ENCODE results near the gene TEX50.
"Not testable (repeated sequence)": the region's sequence is repeated elsewhere in the genome, so short reads cannot be mapped to it uniquely, and the experiment has no call there.

Gene TEX50

GRCh38 chr1:173638043-173639021 lies 3.2 kb downstream of the TEX50 start:
- DNase-seq (ENCODE audit: low read depth in 1 of 2, low spot score in 1 of 2) = no peak
- TF ChIP-seq JUND (IDR thresholded peaks at IDR 0.05; ENCODE audit: low read depth) = no peak
- in situ Hi-C loops (cut with HindIII; ENCODE audit: low pct_unique_long_range_greater_than_20kb, low sequenced_read_pairs) = no loop called here

DNA sequence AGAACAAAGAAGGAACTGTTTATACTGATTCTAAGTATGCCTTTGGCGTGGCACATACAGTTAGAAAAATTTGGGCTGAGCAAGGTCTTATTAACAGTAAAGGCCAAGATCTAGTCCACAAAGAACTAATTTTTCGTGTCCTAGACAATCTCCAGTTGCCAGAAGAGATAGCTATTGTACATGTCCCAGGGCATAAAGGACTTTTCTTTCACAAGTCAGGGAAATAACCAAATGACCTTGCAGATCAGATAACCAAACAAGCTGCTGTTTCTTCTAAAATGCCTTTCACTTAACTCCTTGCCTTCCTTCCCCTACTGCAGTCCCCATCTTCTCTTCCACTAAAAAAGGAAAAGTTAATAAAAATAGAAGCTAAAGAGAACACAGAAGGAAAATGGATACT lies 4.0 kb downstream of the TEX50 start:
- in situ Hi-C loops (cut with HindIII; ENCODE audit: low pct_unique_long_range_greater_than_20kb, low sequenced_read_pairs) = no loop called here
- TF ChIP-seq JUND (IDR thresholded peaks at IDR 0.05; ENCODE audit: low read depth) = no peak
- DNase-seq (ENCODE audit: low read depth in 1 of 2, low spot score in 1 of 2) = no peak

- in situ Hi-C loops (cut with HindIII; ENCODE audit: low pct_unique_long_range_greater_than_20kb, low sequenced_read_pairs); DNase-seq (ENCODE audit: low read depth in 1 of 2, low spot score in 1 of 2): not testable (repeated sequence)
Measured at GRCh38 chr1:173642450-173643139, 7.5 kb downstream of the TEX50 start.

DNA sequence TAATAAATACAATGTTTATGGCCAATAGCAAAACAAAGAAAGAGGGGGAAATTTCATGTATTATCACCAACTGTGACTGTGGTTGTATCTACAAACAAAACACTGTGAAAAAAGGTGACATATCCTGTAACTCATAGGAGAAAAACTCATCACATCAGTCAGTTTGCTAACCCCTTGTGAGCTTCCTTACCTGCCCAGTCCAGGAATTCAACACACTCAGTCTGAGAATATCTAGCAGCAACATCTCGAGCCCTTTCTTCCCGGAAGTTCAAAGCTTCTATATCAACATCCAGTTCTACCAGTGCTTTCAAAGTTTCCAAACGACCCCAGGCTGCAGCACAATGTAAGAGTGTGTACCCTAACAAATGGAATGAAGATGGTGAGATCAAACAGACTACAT lies 11.5 kb downstream of the TEX50 start:
- no peak for DNase-seq (ENCODE audit: low read depth in 1 of 2, low spot score in 1 of 2)
- in situ Hi-C loops (cut with HindIII; ENCODE audit: low pct_unique_long_range_greater_than_20kb, low sequenced_read_pairs) = no loop called here
- TF ChIP-seq JUND (IDR thresholded peaks at IDR 0.05; ENCODE audit: low read depth) = no peak

- no peak for TF ChIP-seq JUND (IDR thresholded peaks at IDR 0.05; ENCODE audit: low read depth)
- in situ Hi-C loops (cut with HindIII; ENCODE audit: low pct_unique_long_range_greater_than_20kb, low sequenced_read_pairs) = no loop called here
Measured at GRCh38 chr1:173648880-173649605, 13.9 kb downstream of the TEX50 start.

GRCh38 chr1:173660306-173660705 lies 25.2 kb downstream of the TEX50 start:
- no peak for DNase-seq (ENCODE audit: low read depth in 1 of 2, low spot score in 1 of 2)
- in situ Hi-C loops (cut with HindIII; ENCODE audit: low pct_unique_long_range_greater_than_20kb, low sequenced_read_pairs) = no loop called here
- no peak for TF ChIP-seq JUND (IDR thresholded peaks at IDR 0.05; ENCODE audit: low read depth)

More at GRCh38 chr1:173648880-173649605, 13.9 kb downstream of the TEX50 start:
- no peak for DNase-seq (ENCODE audit: low read depth in 1 of 2, low spot score in 1 of 2)

GRCh38 chr1:173661271-173661670 lies 26.1 kb downstream of the TEX50 start:
- no peak for DNase-seq (ENCODE audit: low read depth in 1 of 2, low spot score in 1 of 2)
- no peak for TF ChIP-seq JUND (IDR thresholded peaks at IDR 0.05; ENCODE audit: low read depth)
- in situ Hi-C loops (cut with HindIII; ENCODE audit: low pct_unique_long_range_greater_than_20kb, low sequenced_read_pairs) = no loop called here

DNA sequence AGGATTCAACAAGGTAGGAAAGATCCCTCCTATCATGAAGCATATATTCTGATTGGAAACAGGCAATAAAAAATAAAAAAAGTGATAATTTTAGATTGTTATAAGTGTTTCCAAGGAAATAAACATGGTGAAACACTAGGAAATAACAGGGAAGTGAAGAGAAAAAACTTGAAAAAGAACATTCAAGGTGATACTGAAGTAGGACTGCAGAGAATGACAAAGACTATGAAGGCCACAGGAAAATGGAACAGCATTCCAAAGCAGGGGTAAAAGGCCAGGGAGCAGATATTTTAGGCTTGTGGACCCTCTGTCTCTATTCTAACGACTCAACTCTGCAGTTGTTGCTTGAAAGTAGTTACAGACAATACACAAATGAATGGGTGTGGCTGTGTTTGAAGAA lies 26.6 kb downstream of the TEX50 start:
- in situ Hi-C loops (cut with HindIII; ENCODE audit: low pct_unique_long_range_greater_than_20kb, low sequenced_read_pairs) = no loop called here
- DNase-seq (ENCODE audit: low read depth in 1 of 2, low spot score in 1 of 2) = no peak
- TF ChIP-seq JUND (IDR thresholded peaks at IDR 0.05; ENCODE audit: low read depth) = no peak

DNA sequence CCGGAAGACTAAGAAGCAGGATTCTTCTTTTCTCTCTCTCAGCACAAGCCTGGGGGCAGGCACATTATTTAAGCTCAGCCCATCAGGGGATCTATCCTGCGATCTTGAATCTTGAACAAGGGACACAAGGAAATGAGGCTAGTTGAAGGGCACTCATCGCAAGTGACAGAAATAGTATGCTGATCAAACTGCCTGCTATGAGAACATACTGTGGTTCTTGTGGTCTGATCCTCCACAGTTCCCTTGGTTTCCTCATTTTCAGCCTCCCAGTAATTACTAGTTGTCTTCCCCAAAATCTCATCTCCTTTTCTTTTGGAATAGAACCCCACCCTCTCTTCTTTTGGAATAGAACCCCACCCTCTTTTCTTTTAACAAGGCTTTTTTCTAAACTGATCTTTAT lies 28.0 kb downstream of the TEX50 start:
- TF ChIP-seq JUND (IDR thresholded peaks at IDR 0.05; ENCODE audit: low read depth) = no peak
- DNase-seq (ENCODE audit: low read depth in 1 of 2, low spot score in 1 of 2) = no peak
- in situ Hi-C loops (cut with HindIII; ENCODE audit: low pct_unique_long_range_greater_than_20kb, low sequenced_read_pairs) = no loop called here

DNA sequence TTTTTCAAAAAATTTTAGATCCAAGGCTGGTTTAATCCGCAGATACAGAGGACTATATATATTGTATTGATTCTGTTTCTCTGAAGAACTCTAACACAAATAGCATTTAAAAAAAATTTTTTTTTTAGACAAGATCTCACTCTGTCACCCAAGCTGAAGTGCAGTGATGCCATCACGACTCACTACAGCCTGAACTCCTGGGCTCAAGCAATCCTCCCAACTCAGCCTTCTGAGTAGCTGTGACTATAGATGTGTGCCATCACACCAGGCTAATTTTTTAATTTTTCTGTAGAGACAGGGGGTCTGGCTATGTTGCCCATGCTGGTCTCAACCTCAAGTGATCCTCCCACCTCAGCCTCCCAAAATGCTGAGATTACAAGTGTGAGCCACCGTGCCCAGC lies 31.5 kb downstream of the TEX50 start:
- in situ Hi-C loops (cut with HindIII; ENCODE audit: low pct_unique_long_range_greater_than_20kb, low sequenced_read_pairs) = no loop called here
- no peak for TF ChIP-seq JUND (IDR thresholded peaks at IDR 0.05; ENCODE audit: low read depth)
- DNase-seq (ENCODE audit: low read depth in 1 of 2, low spot score in 1 of 2) = no peak

DNA sequence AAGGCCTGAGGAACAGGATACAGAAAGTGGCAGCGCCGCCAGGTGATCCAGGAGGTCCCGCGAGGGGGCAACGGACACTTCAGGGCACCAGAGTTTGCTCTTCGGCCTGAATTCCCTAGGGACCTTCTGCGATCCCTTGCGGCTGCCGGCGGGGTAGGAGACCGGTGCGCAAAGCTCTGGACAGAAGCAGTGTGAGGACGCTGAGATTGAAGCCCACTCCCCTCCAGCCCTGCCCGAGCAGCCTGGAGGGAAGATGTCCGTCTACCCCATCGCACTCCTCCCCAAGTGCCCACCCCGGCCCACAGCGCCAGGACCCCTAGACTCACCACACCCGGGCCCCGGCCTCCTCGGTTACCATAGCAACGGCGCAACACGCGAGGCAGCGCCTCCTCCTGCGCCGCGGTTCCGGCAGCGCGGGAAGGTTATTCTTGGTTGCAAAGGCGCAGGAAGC lies 34.4 kb downstream of the TEX50 start, which contains the start of gene ANKRD45:
TSS of gene ANKRD45 (minus strand) at position 361 of the 451 bp plus-strand sequence. CDS start 10,433 bp downstream, outside the sequence.
- in situ Hi-C loops (cut with HindIII; ENCODE audit: low pct_unique_long_range_greater_than_20kb, low sequenced_read_pairs) = no loop called here
- no peak for DNase-seq (ENCODE audit: low read depth in 1 of 2, low spot score in 1 of 2)

DNA sequence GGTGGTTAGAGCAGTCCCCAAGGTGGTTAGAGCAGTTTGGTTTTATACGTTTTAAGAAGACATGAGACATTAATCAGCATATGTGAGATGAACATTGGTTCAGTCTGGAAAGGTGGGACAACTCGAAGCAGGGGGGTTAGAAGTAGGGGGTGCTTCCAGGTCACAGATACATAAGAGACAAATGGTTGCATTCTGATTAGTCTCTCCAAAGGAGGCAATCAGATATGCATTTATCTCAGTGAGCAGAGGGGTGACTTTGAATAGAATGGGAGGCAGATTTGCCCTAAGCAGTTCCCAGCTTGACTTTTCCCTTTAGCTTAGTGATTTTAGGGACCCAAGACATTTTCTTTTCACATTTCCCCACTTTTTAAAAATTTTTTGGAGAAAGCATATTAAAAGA lies 39.4 kb downstream of the TEX50 start:
- DNase-seq (ENCODE audit: low read depth in 1 of 2, low spot score in 1 of 2); in situ Hi-C loops (cut with HindIII; ENCODE audit: low pct_unique_long_range_greater_than_20kb, low sequenced_read_pairs): not testable (repeated sequence)

More for the DNA sequence above, 34.4 kb downstream of the TEX50 start, which contains the start of gene ANKRD45:
- TF ChIP-seq JUND (IDR thresholded peaks at IDR 0.05; ENCODE audit: low read depth) = no peak

DNA sequence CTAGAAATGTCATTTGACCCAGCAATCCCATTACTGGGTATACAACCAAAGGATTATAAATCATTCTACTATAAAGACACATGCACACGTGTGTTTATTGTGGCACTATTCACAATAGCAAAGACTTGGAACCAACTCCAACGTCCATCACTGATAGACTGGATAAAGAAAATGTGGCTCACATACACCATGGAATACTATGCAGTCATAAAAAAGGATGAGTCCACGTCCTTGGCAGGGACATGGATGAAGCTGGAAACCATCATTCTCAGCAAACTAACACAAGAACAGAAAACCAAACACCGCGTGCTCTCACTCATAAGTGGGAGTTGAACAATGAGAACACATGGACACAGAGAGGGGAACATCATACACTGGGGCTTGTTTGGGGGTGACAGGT lies 45.0 kb downstream of the TEX50 start:
- DNase-seq (ENCODE audit: low read depth in 1 of 2, low spot score in 1 of 2); in situ Hi-C loops (cut with HindIII; ENCODE audit: low pct_unique_long_range_greater_than_20kb, low sequenced_read_pairs): not testable (repeated sequence)

Measured in T47D (cell line).